K562 (cell line): ENCODE measurements around the gene KPNA3. TPM values are rescaled to one million over a fixed set of nuclear protein-coding genes. Genes with fewer than 3 reads are reported as not detected.

Experiments used
- ATAC-seq: fragments of 200-7000 bp; cut with Tn5 transposase; 3 replicates; pipeline ENCODE4 v1.9.1; 2020; ENCODE audit warnings: moderate library complexity
- BruUV-seq: library from RNA; stranded (reverse); fragments of 400-500 nt; replicated peaks from 2 replicates; lab custom pipeline; 2021; lab: Mats Ljungman, UMichigan
- CTCF ChIA-PET: fragments of 300-600 bp; formaldehyde crosslinking; extraction: SDS; loops from one replicate; lab custom pipeline; 2021; ENCODE audit warnings: low intra/inter-chr PET ratio; lab: Yijun Ruan, JAX
- POLR2A ChIA-PET: fragments of 300-600, 350-650 bp; sonication (Branson Sonifier 250); formaldehyde crosslinking; extraction: SDS; loops from one replicate; lab custom pipeline; 2021; ENCODE audit warnings: antibody characterized with exemption, inconsistent platforms; lab: Yijun Ruan, JAX
- DNase-seq, 4 experiments: peaks; one replicate each; pipeline versions ENCODE4 v3.0.0 to v3.0.0-alpha.2; 2011 to 2018; ENCODE audit warnings: low spot score in 3 of 4, mixed read lengths in 3 of 4; ENCODE audit errors: extremely low read depth in 1 of 4
- FAIRE-seq: peaks from 2 replicates; lab custom pipeline; 2011; peaks lifted over from hg19 to GRCh38; lab: Jason Lieb, UNC
- H2AFZ ChIP-seq: 2 replicates; pipeline ENCODE4 v1.6.0; 2011; ENCODE audit warnings: low read depth, low read length, control low read depth, inconsistent platforms
- H3K27ac ChIP-seq: fragments of 200-600 bp; 3 replicates; pipeline ENCODE4 v1.8.0; 2011; ENCODE audit warnings: low read depth, mild to moderate bottlenecking, control low read depth, inconsistent platforms, low read length, moderate library complexity, mixed read lengths; ENCODE audit errors: extremely low read depth
- H3K27me3 ChIP-seq, 2 experiments: fragments of 300-600 bp in 1 of 2; 2 replicates in 1 of 2; 3 replicates in 1 of 2; pipeline versions ENCODE4 v1.6.0 to v1.8.0; 2011; ENCODE audit warnings: inconsistent platforms in 2 of 2, low read length in 2 of 2, mild to moderate bottlenecking in 1 of 2, mixed read lengths in 1 of 2, moderate library complexity in 1 of 2; ENCODE audit not compliant: control insufficient read depth in 2 of 2, insufficient read depth in 2 of 2
- H3K36me3 ChIP-seq: fragments of 300-600 bp; 3 replicates; pipeline ENCODE4 v1.8.0; 2011; ENCODE audit warnings: mild to moderate bottlenecking, low read length, inconsistent platforms; ENCODE audit not compliant: control insufficient read depth, insufficient read depth
- H3K4me1 ChIP-seq, 2 experiments: fragments of 200-600 bp in 1 of 2; replicated peaks in 1 of 2; 2 replicates in 1 of 2; 3 replicates in 1 of 2; pipeline versions ENCODE4 v1.5.1 to v1.8.0; 2011; ENCODE audit warnings: inconsistent platforms in 2 of 2, low read length in 2 of 2, mild to moderate bottlenecking in 1 of 2, mixed read lengths in 1 of 2, moderate library complexity in 1 of 2; ENCODE audit not compliant: control insufficient read depth in 2 of 2, insufficient read depth in 2 of 2
- H3K4me2 ChIP-seq: 2 replicates; pipeline ENCODE4 v1.6.1; 2011; ENCODE audit warnings: low read length, control low read depth, inconsistent platforms, mixed read lengths; ENCODE audit not compliant: insufficient read depth
- H3K4me3 ChIP-seq: fragments of 200-600 bp; sonication (generic), shearing (Covaris generic); 2 replicates; pipeline ENCODE4 v1.5.1; 2016; ENCODE audit warnings: control low read depth, inconsistent platforms
- H3K79me2 ChIP-seq: fragments of 200-600 bp; 3 replicates; pipeline ENCODE4 v1.8.0; 2011; ENCODE audit warnings: low read length, inconsistent platforms; ENCODE audit not compliant: control insufficient read depth, insufficient read depth
- H3K9ac ChIP-seq, 2 experiments: 2 replicates each; pipeline versions ENCODE4 v1.6.0 to v1.6.1; 2011; ENCODE audit warnings: low read depth in 2 of 2, low read length in 2 of 2, control low read depth in 1 of 2, inconsistent platforms in 1 of 2, mild to moderate bottlenecking in 1 of 2, mixed read lengths in 1 of 2; ENCODE audit not compliant: insufficient read depth in 1 of 2
- H3K9me1 ChIP-seq: one replicate; pipeline ENCODE4 v1.6.0; 2011; ENCODE audit warnings: inconsistent platforms, mild to moderate bottlenecking, low read length, moderate library complexity; ENCODE audit not compliant: control insufficient read depth, insufficient read depth
- H3K9me3 ChIP-seq: replicated peaks from 2 replicates; pipeline ENCODE4 v1.5.1; 2011; ENCODE audit warnings: low read depth, low read length, inconsistent platforms; ENCODE audit not compliant: control insufficient read depth, insufficient read depth
- H4K20me1 ChIP-seq: replicated peaks from 2 replicates; pipeline ENCODE4 v1.6.1; 2011; ENCODE audit warnings: low read length, inconsistent platforms, mixed read lengths; ENCODE audit not compliant: control insufficient read depth, insufficient read depth
- CCAR2 ChIP-seq: fragments of 200-400 bp; formaldehyde crosslinking; IDR thresholded peaks from 2 replicates; pipeline ENCODE4 v1.6.1; 2017; ENCODE audit warnings: mild to moderate bottlenecking, low read depth, low read length
- GABPA ChIP-seq: fragments of 200-800 bp; sonication (Bioruptor generic); conservative IDR thresholded peaks from 2 replicates; pipeline ENCODE4 v1.6.1; 2016; ENCODE audit warnings: low read depth, missing genetic modification characterization, missing compliant biosample characterization
- HDGF ChIP-seq: fragments of 450-650 bp; IDR thresholded peaks from 2 replicates; pipeline ENCODE4 v1.6.1; 2016
- SFPQ ChIP-seq: fragments of 200-400 bp; formaldehyde crosslinking; IDR thresholded peaks from 2 replicates; pipeline ENCODE4 v1.6.1; 2017; ENCODE audit warnings: mild to moderate bottlenecking, low read depth, low read length, moderate library complexity
- USF2 ChIP-seq: sonication (generic); formaldehyde crosslinking; IDR thresholded peaks from 2 replicates; pipeline ENCODE4 v1.5.0; 2020; ENCODE audit warnings: missing genetic modification reagents
- ZNF316 ChIP-seq: fragments of 450-650 bp; IDR thresholded peaks from 2 replicates; pipeline ENCODE4 v1.6.1; 2016
- WGBS: fragments of 100-300 bp; shearing (Covaris generic); methylation state at CpG from one replicate; pipeline ENCODE4 v1.1.6; 2016; ENCODE audit warnings: low coverage, mixed read lengths; ENCODE audit not compliant: insufficient coverage; ENCODE audit errors: missing lambda C conversion rate; 5-methylcytosine and 5-hydroxymethylcytosine counted together
- in situ Hi-C: fragments of 300-500 bp; cut with MboI; formaldehyde crosslinking; loops from 4 replicates; pipeline ENCODE4 v1.15.0; 2018; ENCODE audit warnings: inconsistent platforms, mixed read lengths
- intact Hi-C: fragments of 100-400 bp; cut with micrococcal nuclease; formaldehyde crosslinking; loops from 2 replicates; pipeline ENCODE4 v1.14.2; 2022
- polyA plus RNA-seq, 8 experiments: library from polyadenylated mRNA; depleted of rRNA in 4 of 8; stranded (reverse) in 5 of 8; unstranded in 3 of 8; fragments of >200 nt; fragmentation: Nextera tagmentation in 2 of 8; fragmentation: Illumina TruSeq in 1 of 8; extraction: Ambion mirVana in 2 of 8; extraction: Trizol in 1 of 8; gene quantifications; 2 replicates each; pipeline versions ENCODE4 v1.2.1 to v1.2.3, GENCODE V29; 2011 to 2014; ENCODE audit warnings: inconsistent platforms in 1 of 8, missing spikeins in 1 of 8
- total RNA-seq, 7 experiments: library from RNA; depleted of rRNA in 6 of 7; stranded (reverse); fragments of >200 nt in 6 of 7; fragmentation: Illumina TruSeq in 2 of 7; extraction: Trizol in 2 of 7; gene quantifications; 2 replicates each; pipeline versions ENCODE4 v1.2.1 to v1.2.3, GENCODE V29; 2011 to 2021; ENCODE audit warnings: low replicate concordance in 1 of 7
- TF ChIP-seq, protein P1 (sequence below): sonication (generic); formaldehyde crosslinking; IDR thresholded peaks from 2 replicates; pipeline ENCODE4 v1.9.0; 2022; ENCODE audit warnings: mild to moderate bottlenecking, missing genetic modification reagents

KPNA3 gene
- total and polyA plus RNA-seq, 9 of the 15 experiments (the other 6 are each of a cell fraction or from before 2014, with no cell fraction given) = 8.5 to 23.4 (median 15.7) TPM

GRCh38 chr13:49840675-49841074 is 48.2 kb upstream of the KPNA3 start:
- H3K36me3 ChIP-seq = no peaks in the 10 kb centered on the region
- no peaks in the 10 kb centered on the region for H3K79me2 ChIP-seq
- BruUV-seq = no TSS peak
- TF ChIP-seq SFPQ = no peak
- no peak for TF ChIP-seq CCAR2
- TF ChIP-seq ZNF316 = no peak
- no peaks in the 10 kb centered on the region for H3K27me3 ChIP-seq
- H4K20me1 ChIP-seq = no peaks in the 10 kb centered on the region
- ChIA-PET POLR2A (no interaction called here), CTCF (no interaction called here)
- H3K9ac ChIP-seq = no peak overlapping the region
- ATAC-seq = no peak
- FAIRE-seq = no peak
- WGBS = 80% methylated on average over 3 of the region's 3 CpGs
- H3K27ac ChIP-seq = no peak overlapping the region
- peaks cover 3 to 4% of the 10 kb centered on the region in 2 experiments; a peak in 3 of 5 replicates for H3K4me1 ChIP-seq
- H3K4me2 ChIP-seq = no peak overlapping the region
- H3K9me1 ChIP-seq = no peaks in the 10 kb centered on the region
- in situ Hi-C loops (no loop called here), intact Hi-C loops (no loop called here)
- 0 out of 2 replicates have a peak overlapping the region, but pooled peaks have one; percentile 59 for H2AFZ ChIP-seq
- H3K4me3 ChIP-seq = no peak overlapping the region
- H3K9me3 ChIP-seq = no peaks in the 10 kb centered on the region
- no peak for DNase-seq

DNA sequence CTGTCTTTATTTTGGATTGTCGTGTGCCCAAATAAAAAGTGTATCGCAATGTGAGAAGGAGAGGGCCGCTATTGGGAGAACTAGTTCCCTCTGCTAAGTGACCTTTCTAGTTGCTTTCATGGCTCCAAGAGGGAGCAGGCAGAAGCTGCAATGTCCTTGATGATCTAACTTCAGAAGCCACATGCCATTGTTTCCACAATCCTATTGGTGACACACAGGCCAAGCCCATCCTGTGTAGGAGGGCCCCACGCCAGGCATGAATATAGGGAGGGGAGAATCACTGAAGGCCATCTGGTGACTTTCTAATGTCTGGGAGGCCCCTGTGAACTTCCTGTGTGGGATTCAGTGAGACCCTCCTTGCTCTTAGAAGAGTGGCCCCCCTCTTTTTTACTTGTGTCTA is 47.8 kb upstream of the KPNA3 start:
- ATAC-seq (peak; percentile 79), FAIRE-seq (no peak), DNase-seq (peak in 1 of 4 experiments; percentile 36)
- H3K4me3 ChIP-seq = no peak overlapping the region
- in situ Hi-C loops (no loop called here), intact Hi-C loops (no loop called here)
- TF ChIP-seq GABPA (tag) (no peak), USF2 (0 out of 2 replicates have a peak, but pooled peaks have one; percentile 22), HDGF (no peak)
- TF ChIP-seq, protein P1, sequence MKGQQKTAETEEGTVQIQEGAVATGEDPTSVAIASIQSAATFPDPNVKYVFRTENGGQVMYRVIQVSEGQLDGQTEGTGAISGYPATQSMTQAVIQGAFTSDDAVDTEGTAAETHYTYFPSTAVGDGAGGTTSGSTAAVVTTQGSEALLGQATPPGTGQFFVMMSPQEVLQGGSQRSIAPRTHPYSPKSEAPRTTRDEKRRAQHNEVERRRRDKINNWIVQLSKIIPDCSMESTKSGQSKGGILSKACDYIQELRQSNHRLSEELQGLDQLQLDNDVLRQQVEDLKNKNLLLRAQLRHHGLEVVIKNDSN = peak; percentile 25; the same call in 1 of the 2 replicates
- no peak overlapping the region for H3K9ac ChIP-seq
- CTCF ChIA-PET = no interaction called here
- H3K9me3 ChIP-seq = no peaks in the 10 kb centered on the region
- no peak overlapping the region for H3K27ac ChIP-seq
- no peaks in the 10 kb centered on the region for H4K20me1 ChIP-seq
- H3K36me3 ChIP-seq = no peaks in the 10 kb centered on the region
- H3K27me3 ChIP-seq = no peaks in the 10 kb centered on the region
- POLR2A ChIA-PET = no interaction called here
- WGBS = 29% methylated on average over 2 of the region's 4 CpGs
- H3K9me1 ChIP-seq = no peaks in the 10 kb centered on the region
- H2AFZ ChIP-seq = 0 out of 2 replicates have a peak overlapping the region, but pooled peaks have one; percentile 59
- peaks cover 3 to 4% of the 10 kb centered on the region in 2 experiments; a peak in 3 of 5 replicates for H3K4me1 ChIP-seq
- H3K79me2 ChIP-seq = no peaks in the 10 kb centered on the region
- no peak overlapping the region for H3K4me2 ChIP-seq
- BruUV-seq = no TSS peak
